HepG2 (cell line): ENCODE measurements around the gene SLC22A23. TPM values are rescaled to one million over a fixed set of nuclear protein-coding genes. Genes with fewer than 3 reads are reported as not detected.
A peak's percentile ranks its signal among the peaks of the same experiment; 100 is the strongest.

ENCODE experiments used
- AGO1 ChIP-seq: fragments of 200-400 bp; formaldehyde crosslinking; IDR thresholded peaks from 2 replicates; pipeline ENCODE4 v1.6.1; 2017; ENCODE audit warnings: mild to moderate bottlenecking, low read depth, low read length, moderate library complexity; ENCODE audit not compliant: poor library complexity, severe bottlenecking
- ASH2L ChIP-seq: fragments of 300-600, 200-600 bp; sonication (generic); IDR thresholded peaks from 2 replicates; pipeline ENCODE4 v1.7.0; 2017; ENCODE audit warnings: low read depth, mild to moderate bottlenecking, moderate library complexity, mixed read lengths, low read length; ENCODE audit not compliant: insufficient read length
- CCAR2 ChIP-seq: fragments of 200-400 bp; formaldehyde crosslinking; optimal IDR thresholded peaks from 2 replicates; pipeline ENCODE3; 2018; ENCODE audit warnings: low read depth, mild to moderate bottlenecking, low read length, moderate library complexity
- DBP ChIP-seq: sonication (generic); formaldehyde crosslinking; IDR thresholded peaks from 2 replicates; pipeline ENCODE4 v1.4.0; 2020; ENCODE audit warnings: missing genetic modification reagents; ENCODE audit errors: not compliant biosample characterization
- FOXA3 ChIP-seq: IDR thresholded peaks from 2 replicates; pipeline ENCODE4 v1.6.1; 2016; ENCODE audit warnings: missing genetic modification reagents, missing compliant biosample characterization
- FOXJ3 ChIP-seq: sonication (generic); formaldehyde crosslinking; IDR thresholded peaks from 2 replicates; pipeline ENCODE4 v1.4.0; 2020; ENCODE audit warnings: missing genetic modification reagents, mild to moderate bottlenecking, borderline replicate concordance
- FOXP4 ChIP-seq: sonication (generic); formaldehyde crosslinking; IDR thresholded peaks from 2 replicates; pipeline ENCODE4 v1.4.0; 2020; ENCODE audit warnings: missing genetic modification reagents
- GABPB1 ChIP-seq: IDR thresholded peaks from 2 replicates; pipeline ENCODE4 v1.6.1; 2016; ENCODE audit warnings: mild to moderate bottlenecking, missing genetic modification reagents, moderate library complexity, missing compliant biosample characterization
- GRHL1 ChIP-seq: sonication (generic); formaldehyde crosslinking; conservative IDR thresholded peaks from 2 replicates; pipeline ENCODE4 v1.8.0; 2022; ENCODE audit warnings: missing genetic modification reagents
- KDM1A ChIP-seq: IDR thresholded peaks from 2 replicates; pipeline ENCODE4 v1.6.1; 2016; ENCODE audit warnings: missing compliant biosample characterization
- KMT2A ChIP-seq: sonication (generic); formaldehyde crosslinking; IDR thresholded peaks from 2 replicates; pipeline ENCODE4 v1.4.0; 2020; ENCODE audit warnings: missing genetic modification reagents
- MEIS1 ChIP-seq: sonication (generic); formaldehyde crosslinking; IDR thresholded peaks from 2 replicates; pipeline ENCODE4 v1.9.0; 2021; ENCODE audit warnings: mild to moderate bottlenecking, missing genetic modification reagents, moderate library complexity, borderline replicate concordance
- MTF2 ChIP-seq: sonication (generic); formaldehyde crosslinking; IDR thresholded peaks from 2 replicates; pipeline ENCODE4 v1.5.0; 2020; ENCODE audit warnings: missing genetic modification reagents, borderline replicate concordance
- NFATC3 ChIP-seq: sonication (generic); formaldehyde crosslinking; IDR thresholded peaks from 2 replicates; pipeline ENCODE4 v1.5.1; 2020; ENCODE audit warnings: mild to moderate bottlenecking, missing genetic modification reagents
- NR2F6 ChIP-seq, 2 experiments: IDR thresholded peaks; 2 replicates each; pipeline ENCODE4 v1.6.1; 2016; ENCODE audit warnings: antibody characterized with exemption in 1 of 2, mild to moderate bottlenecking in 1 of 2
- PITX1 ChIP-seq: sonication (generic); formaldehyde crosslinking; IDR thresholded peaks from 2 replicates; pipeline ENCODE4 v1.5.1; 2020; ENCODE audit warnings: mild to moderate bottlenecking, missing genetic modification reagents
- POGZ ChIP-seq: sonication (generic); formaldehyde crosslinking; IDR thresholded peaks from 2 replicates; pipeline ENCODE4 v1.4.0; 2020; ENCODE audit warnings: mild to moderate bottlenecking, missing genetic modification reagents
- SIX1 ChIP-seq: sonication (generic); formaldehyde crosslinking; IDR thresholded peaks from 2 replicates; pipeline ENCODE4 v1.4.0; 2020; ENCODE audit warnings: missing genetic modification reagents, borderline replicate concordance
- SPEN ChIP-seq: sonication (generic); formaldehyde crosslinking; IDR thresholded peaks from 2 replicates; pipeline ENCODE4 v1.5.1; 2020; ENCODE audit warnings: low read depth, mild to moderate bottlenecking, missing genetic modification reagents
- THRA ChIP-seq: sonication (generic); formaldehyde crosslinking; IDR thresholded peaks from 2 replicates; pipeline ENCODE4 v1.4.0; 2020; ENCODE audit warnings: missing genetic modification reagents, borderline replicate concordance
- ZC3H13 ChIP-seq: sonication (generic); formaldehyde crosslinking; IDR thresholded peaks from 2 replicates; pipeline ENCODE4 v1.8.1; 2023; ENCODE audit warnings: mild to moderate bottlenecking, missing genetic modification reagents, moderate library complexity
- ZNF644 ChIP-seq: IDR thresholded peaks from 2 replicates; pipeline ENCODE4 v1.6.1; 2016; ENCODE audit warnings: low read depth
- ZNF792 ChIP-seq: IDR thresholded peaks from 2 replicates; pipeline ENCODE4 v1.6.1; 2016
- polyA plus RNA-seq, 8 experiments: library from polyadenylated mRNA; depleted of rRNA in 3 of 8; stranded (reverse) in 7 of 8; unstranded in 1 of 8; fragments of >200 nt; fragmentation: Illumina TruSeq in 4 of 8; extraction: Trizol in 4 of 8; gene quantifications; 2 replicates each; pipeline versions ENCODE4 v1.2.1 to v1.2.3, GENCODE V29; 2011 to 2016; ENCODE audit warnings: low read depth in 4 of 8, missing spikeins in 1 of 8, mixed read lengths in 1 of 8; ENCODE audit not compliant: insufficient read depth in 1 of 8
- total RNA-seq, 5 experiments: library from RNA; depleted of rRNA; stranded (reverse); fragments of >200 nt; fragmentation: Illumina TruSeq; extraction: Trizol; gene quantifications; 2 replicates each; pipeline ENCODE4 v1.2.3, GENCODE V29; 2016; ENCODE audit warnings: low read depth in 1 of 5

SLC22A23 gene
- total and polyA plus RNA-seq, 2 of the 13 experiments (the other 11 are each of a cell fraction or from before 2014, with no cell fraction given), result 11.8 to 17.5 TPM

GRCh38 chr6:3403238-3404173 lies 53.3 kb downstream of the SLC22A23 start (continued):
- TF ChIP-seq GABPB1 (CRISPR knock-in tag), result peak; percentile 68; the same call in 1 of the 2 replicates
- TF ChIP-seq ZNF792 (CRISPR knock-in tag), result peak; percentile 97; the same call in 1 of the 2 replicates
- 0 out of 2 replicates have a peak, but pooled peaks have one; percentile 41 for TF ChIP-seq MEIS1 (CRISPR knock-in tag)
- TF ChIP-seq GRHL1 (CRISPR knock-in tag), result no peak
- 0 out of 2 replicates have a peak, but pooled peaks have one; percentile 33 for TF ChIP-seq ZC3H13 (CRISPR knock-in tag)
- TF ChIP-seq AGO1, result no peak
- peak; percentile 98 for TF ChIP-seq SIX1 (CRISPR knock-in tag)
- TF ChIP-seq ASH2L, result peak; percentile 69
- TF ChIP-seq FOXA3 (CRISPR knock-in tag), result peak; percentile 99
- TF ChIP-seq KDM1A (CRISPR knock-in tag), result peak; percentile 71; the same call in 1 of the 2 replicates
- TF ChIP-seq CCAR2, result peak; percentile 40
- TF ChIP-seq MTF2 (CRISPR knock-in tag), result no peak
- TF ChIP-seq FOXJ3, result peak; percentile 97; the same call in 1 of the 2 replicates
- TF ChIP-seq PITX1 (CRISPR knock-in tag), result peak; percentile 99
- TF ChIP-seq SPEN (CRISPR knock-in tag), result peak; percentile 96; the same call in 1 of the 2 replicates
- TF ChIP-seq NFATC3, result peak; percentile 21; the same call in 1 of the 2 replicates
- peak; percentile 98 for TF ChIP-seq NR2F6 (IDR thresholded peaks at IDR 0.05)
- TF ChIP-seq NR2F6 (CRISPR knock-in tag; IDR thresholded peaks at IDR 0.05), result peak; percentile 98
- peak; percentile 88 for TF ChIP-seq KMT2A (CRISPR knock-in tag)
- peak; percentile 99 for TF ChIP-seq FOXP4 (CRISPR knock-in tag)
- TF ChIP-seq ZNF644 (CRISPR knock-in tag), result peak; percentile 88
- TF ChIP-seq DBP, result no peak
- TF ChIP-seq THRA, result peak; percentile 96
- TF ChIP-seq POGZ, result peak; percentile 95
